Activated CD4-positive, alpha-beta T cell treated with anti-CD3 and anti-CD28 coated beads, Interleukin-2, Interleukin-6, amounts not matched to agents 100 ng/mL and 50 ng/mL, durations not matched to agents 16 hours and 8 hours (primary cell): ENCODE measurements around the gene MEF2B.
"Not testable (repeated sequence)": the region's sequence is repeated elsewhere in the genome, so short reads cannot be mapped to it uniquely, and the experiment has no call there.

Experiments
- DNase-seq: peaks from one replicate; pipeline ENCODE4 v3.0.0-alpha.2; 2020

MEF2B gene

DNA sequence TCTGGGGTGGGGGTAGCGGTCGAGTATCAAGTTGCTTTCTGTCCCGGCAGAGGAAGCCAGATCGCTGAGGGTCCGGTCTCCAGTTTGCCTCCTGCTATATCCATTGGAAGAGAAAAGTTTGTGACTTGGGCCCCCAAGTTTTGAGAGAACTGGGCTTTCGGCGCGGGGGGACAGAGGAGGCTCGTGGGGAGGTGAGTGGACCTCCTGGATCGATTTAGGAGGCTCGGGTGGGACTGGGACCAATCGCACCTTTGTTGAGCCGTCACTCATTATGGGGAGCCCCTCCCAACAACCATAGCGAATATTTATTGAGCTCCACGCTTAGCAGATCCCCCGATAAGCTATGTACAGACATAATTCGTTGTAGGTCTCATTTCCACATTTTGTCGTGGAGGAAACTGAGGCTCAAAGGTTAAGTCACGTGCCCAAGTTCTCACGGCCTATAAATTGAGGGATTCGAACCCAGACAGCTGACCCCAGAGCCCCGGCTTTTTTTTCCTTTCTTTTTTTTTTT lies 22.9 kb upstream of the MEF2B start:
- no peak for DNase-seq

GRCh38 chr19:19192078-19192882 lies 22.2 kb upstream of the MEF2B start, which contains the start of the genes BORCS8 and RFXANK:
BORCS8 (minus strand) TSS chr19:19192152; CDS start chr19:19192117, 35 bp downstream.
RFXANK (plus strand) TSS chr19:19192258; CDS start chr19:19193947, 1,689 bp downstream.
- peak; percentile 99 for DNase-seq

GRCh38 chr19:19191768-19192077 lies 21.7 kb upstream of the MEF2B start:
- DNase-seq: no peak

DNA sequence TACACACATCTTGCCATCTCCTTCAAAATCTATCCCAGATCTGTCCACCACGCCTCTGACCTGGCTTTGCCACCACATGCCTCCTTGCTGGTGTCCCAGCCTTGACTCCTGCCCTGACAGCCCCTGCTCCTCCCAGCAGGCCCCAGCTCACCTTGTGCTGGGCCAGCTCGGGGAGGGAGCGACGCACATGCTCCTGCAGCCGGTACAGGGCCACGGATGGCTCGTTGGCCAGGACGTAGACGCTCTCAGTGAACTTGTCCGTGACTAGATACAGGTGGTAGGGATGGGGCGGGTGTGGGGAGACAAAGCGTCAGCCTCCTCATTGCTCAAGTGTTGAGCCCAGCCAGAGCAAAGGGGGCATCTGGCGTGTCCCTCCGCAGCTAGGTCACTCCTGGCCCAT lies 16.7 kb upstream of the MEF2B start:
- DNase-seq: no peak

GRCh38 chr19:19185853-19186740 lies 16.0 kb upstream of the MEF2B start:
- DNase-seq: peak; percentile 73

- no peak for DNase-seq
Measured at GRCh38 chr19:19181488-19181998, 11.5 kb upstream of the MEF2B start.

- DNase-seq: no peak
Measured at GRCh38 chr19:19179548-19180441, 9.7 kb upstream of the MEF2B start.

- DNase-seq: no peak
Measured at GRCh38 chr19:19176950-19177349, 6.9 kb upstream of the MEF2B start.

- not testable (repeated sequence) for DNase-seq
Measured at GRCh38 chr19:19173243-19173642, 3.2 kb upstream of the MEF2B start.

GRCh38 chr19:19171821-19172532 lies 1.9 kb upstream of the MEF2B start:
- no peak for DNase-seq

- DNase-seq: no peak
Measured at GRCh38 chr19:19170873-19171672, 1.0 kb upstream of the MEF2B start.

DNA sequence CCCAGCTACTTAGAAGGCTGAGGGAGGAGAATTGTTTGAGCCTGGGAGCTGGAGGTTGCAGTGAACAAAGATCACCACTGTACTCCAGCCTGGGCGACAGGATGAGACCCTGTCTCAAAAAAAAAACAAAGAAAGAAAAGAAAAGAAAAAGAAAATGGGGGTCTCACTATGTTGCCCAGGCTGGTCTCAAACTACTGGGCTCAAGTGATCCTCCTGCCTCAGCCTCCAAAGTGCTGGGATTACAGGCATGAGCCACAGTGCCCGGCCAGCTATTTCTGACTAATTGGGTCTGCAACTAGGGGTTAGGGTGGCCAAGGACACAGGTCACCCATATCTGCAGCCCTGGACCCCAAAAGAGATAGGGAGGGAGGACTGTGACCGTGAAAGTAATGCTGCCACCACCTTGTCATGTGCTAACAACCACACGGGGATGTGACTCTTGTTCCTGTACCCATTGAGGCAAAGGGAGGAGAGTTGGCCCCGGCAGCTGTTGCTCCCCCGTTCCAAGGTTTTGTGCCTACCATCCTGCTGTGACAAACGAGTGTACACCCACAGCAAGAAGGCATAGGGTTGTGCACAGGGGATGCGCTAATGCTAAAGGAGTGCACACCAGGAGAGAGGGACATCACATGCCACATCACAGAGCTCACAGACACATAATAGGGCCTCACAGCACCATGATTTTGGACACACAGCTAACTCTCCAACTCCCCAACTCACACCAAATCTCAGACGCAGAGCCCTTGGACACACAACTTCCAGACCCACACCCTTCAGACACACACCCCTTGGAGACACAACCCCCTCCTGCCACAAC lies 619 bp downstream of the MEF2B start:
- DNase-seq: no peak

- DNase-seq: no peak
Measured at GRCh38 chr19:19167612-19168011, 2.5 kb downstream of the MEF2B start.

DNA sequence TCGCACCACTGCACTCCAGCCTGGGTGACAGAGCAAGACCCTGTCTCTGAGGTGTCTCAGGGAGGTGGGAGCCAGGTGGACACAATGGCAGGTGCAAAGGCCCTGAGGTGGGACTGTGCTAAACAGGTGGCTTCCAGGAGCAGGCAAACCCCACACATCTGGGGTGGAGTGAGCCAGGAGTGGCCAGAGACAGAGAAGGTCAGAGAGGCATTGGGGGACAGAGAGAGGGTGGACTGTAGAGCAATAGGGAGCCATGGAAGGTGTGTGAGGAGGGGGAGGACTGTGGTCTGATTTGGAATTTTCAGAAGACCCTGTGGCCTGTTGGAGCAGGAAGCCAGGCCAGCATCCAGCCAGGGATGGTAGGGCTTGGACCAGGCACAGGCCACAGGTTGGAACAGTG lies 4.7 kb downstream of the MEF2B start:
- DNase-seq: no peak

GRCh38 chr19:19162495-19162894 lies 7.6 kb downstream of the MEF2B start:
- no peak for DNase-seq

GRCh38 chr19:19160461-19161035 lies 9.5 kb downstream of the MEF2B start:
- DNase-seq: no peak

DNA sequence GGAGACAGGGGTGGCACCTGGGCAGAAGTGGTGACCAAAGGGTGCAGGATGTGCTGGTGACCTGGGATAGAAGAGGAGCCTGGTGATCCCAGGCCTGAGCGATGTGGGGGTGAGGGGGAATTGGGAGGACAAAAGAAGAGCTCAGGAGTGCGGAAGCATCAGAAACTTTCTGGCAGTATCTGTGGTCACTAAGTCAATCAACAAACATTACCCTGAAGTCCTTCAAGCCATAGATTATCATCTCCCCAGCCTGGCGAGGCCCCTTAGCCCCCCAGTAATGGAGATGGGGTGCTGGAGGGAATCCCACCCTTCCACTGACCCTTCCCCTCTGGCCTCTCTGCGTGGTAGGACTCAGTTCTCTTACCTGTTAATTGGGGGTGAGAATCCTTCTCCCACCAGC lies 10.5 kb downstream of the MEF2B start:
- no peak for DNase-seq

DNA sequence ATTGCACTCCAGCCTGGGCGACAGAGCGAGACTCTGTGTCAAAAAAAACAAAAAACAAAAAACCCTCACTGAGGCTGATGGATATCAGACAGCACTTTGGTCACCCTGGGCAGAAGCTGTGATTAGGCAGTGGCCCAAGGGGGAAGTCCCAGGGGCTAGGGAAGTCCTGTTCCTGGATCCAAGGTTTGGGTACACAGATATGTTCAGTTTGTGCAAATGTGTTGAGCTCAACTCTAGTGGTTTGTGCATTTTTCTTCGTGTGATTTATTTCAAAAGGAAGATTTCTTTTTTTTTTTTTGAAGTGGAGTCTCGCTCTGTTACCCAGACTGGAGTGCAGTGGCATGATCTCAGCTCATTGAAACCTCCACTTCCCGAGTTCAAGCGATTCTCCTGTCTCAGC lies 12.3 kb downstream of the MEF2B start:
- no peak for DNase-seq

DNA sequence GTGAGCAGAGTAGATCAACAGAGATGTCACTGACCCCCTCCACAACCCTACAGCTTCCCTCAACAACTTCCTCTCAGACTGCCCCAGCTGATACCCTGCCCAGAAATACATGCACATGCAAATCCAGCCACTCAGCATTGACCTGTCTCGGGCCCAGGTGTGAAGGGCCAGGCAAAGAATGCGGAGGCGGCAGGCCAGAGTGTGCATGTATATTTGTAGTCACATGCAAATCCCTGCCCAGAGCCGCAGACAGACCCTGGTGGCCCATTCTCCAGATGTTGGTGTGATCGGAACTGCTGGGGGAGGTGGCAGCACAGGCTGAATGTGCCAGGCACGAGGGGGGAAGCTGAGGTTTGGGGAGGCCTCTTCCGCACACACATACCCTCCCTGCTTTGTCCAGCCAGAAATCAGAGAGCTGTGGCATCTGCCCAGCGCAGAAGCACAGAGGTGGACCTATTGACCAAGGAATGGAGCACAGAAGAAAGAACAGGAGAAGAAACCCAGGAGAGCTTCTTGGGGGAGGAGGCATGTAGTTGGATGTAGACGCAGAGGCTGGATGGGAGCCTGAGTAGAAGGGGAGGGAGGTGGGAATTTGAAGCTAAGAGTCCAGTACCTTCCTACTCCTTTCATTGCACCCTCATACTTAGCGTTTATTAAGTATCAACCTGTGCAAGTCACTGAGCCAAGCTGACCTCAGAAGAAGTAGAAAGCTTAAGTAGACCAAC lies 14.4 kb downstream of the MEF2B start:
- DNase-seq: no peak
